Measurements from ENCODE around the gene OASL.

OASL gene

DNA sequence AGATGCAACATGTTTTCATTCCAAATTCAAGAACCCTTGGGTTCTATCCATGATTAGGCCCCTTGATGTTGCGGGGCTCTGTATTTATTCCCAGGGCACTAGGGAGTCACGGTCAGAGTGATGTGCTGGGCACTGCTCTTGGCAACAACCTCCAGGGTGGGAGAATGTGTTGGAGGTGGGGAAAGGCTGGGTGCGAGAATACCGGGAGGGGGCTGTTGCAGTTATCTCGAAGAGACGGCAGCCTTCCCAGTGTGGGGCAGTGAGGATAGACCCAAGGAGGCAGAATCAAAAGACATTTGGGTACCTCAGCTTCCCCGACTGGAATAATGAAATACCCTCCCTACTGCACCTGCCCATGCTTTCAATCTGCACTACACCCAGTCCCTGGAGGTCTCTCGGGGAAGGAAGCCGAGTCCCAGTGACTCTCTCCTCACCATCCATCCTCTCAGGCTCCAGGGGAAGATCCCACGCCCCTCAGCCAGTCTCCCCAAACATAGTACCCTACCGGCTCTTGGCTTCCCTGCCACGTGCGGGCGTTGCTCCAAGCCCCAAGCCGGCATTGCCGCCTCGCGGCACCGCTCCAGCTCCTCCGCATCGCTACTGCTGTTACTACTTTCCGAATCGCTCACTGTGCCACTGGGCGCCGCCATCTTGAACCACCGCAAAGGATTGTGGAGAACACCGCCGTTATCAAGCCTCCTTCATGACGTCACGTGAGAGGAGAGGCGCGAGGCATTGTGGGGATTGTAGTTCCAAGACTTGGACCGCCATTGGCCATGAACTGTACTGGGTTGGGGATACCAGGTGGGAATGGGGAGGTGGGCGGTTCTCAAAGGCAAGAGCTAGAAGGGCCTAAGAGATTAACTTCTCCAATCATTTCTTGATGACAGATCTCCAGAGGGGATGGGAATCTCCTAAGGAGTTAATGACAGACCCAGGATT is 22.9 kb downstream of the OASL start, which contains the start of gene C12orf43:
TSS of gene C12orf43 (minus strand) at position 663 of the 942 bp plus-strand sequence. CDS start at position 650, 13 bp downstream.
- peak; percentile 51 for DNase-seq (ENCODE audit: low read depth)

- DNase-seq (ENCODE audit: low read depth), result no peak
These were observed 25.3 kb downstream of the OASL start for GRCh38 chr12:121013715-121014114.

DNA sequence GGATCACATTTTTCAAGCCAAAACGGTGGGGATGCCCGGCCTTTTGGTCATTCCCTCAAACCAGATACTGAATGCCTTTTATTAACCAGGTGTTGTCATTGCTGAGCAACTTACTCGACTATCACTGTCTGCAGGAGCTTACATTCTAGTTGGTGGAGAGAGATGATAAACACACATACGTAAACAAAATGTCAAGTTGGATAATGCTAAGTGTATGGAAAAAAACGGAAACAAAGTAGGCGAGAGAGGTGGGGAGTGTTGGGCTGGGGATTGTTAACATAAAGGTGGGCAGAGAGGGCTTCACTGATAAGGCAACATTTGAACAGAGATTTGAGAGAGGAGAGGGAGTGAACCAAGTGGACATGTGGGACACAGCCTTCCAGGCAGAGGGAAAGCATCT is 27.2 kb downstream of the OASL start:
- DNase-seq (ENCODE audit: low read depth), result no peak

GRCh38 chr12:121010860-121011259 is 28.2 kb downstream of the OASL start:
- DNase-seq (ENCODE audit: low read depth), result no peak

DNA sequence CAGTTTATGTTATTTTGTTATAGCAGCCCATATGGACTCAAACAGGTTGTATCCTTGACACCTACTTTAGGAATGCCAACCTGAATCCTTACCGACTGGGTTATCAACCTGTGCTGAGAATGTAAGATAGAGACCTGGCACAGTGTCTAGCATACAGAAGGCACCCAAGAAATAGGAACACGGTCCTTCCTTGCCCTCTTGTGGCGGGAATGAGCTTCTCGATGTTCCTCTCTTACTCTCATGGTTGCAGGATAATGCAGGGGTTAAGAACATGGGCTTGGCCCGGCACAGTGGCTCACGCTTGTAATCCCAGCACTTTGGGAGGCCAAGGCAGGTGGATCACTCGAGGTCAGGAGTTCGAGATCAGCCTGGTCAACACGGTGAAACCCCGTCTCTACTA is 29.3 kb downstream of the OASL start:
- DNase-seq (ENCODE audit: low read depth), result no peak

DNA sequence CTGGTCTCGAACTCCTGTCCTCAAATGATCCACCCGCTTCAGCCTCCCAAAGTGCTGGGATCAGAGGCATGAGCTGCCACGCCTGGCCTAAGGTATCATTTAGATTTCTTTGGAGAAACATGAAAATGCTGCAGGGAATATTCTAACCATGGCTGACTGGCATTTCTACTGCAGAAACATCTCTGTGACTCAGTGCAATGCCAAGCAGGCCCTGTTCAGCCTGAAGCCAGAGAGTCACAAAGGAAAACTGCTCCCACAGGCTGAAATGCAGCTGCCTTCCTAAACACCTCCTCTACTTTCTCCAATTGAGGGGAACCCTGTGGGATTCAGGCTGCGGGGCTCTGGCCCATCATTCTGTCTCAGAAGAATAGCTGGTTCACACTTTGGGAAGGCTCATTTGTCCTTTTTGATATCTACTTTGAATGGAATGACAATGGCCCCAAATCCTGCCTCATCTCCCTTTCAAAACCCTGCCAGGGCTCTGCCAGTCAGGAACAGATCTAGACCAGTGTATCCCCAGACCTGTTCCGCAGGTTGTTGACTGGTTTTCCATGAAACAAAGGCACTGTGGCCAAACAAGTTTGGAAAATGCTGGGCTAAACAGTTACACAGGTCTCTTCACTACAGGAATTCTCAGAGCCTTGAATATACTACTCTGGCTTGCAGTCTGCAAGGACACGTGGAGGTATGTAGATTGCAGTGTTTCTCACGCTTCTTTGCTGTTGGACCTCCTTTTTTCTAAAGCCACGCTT is 30.5 kb downstream of the OASL start:
- no peak for DNase-seq (ENCODE audit: low read depth)

GRCh38 chr12:121005346-121005815 is 33.7 kb downstream of the OASL start:
- DNase-seq (ENCODE audit: low read depth), result no peak

- no peak for DNase-seq (ENCODE audit: low read depth)
These were observed 34.7 kb downstream of the OASL start for GRCh38 chr12:121004253-121004815.

DNA sequence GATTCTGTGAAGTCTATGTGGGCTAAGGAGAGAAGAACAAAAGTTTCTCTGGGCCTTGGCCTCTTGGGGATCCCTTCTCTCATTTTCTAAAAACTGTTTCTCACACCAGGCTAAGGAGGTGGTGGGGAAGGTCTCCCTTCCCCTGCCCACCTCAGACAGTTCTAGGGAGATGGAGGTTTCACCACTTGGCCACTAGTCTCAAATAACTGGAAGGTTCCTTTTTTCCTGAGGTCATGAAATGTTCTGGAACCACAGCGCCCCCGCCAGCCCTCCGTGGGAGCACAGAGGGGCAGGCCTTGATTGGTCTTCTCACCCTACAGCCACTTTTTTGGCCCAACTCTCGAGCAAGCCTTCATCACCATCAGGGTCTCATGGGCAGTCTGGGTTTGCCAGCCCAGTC is 35.4 kb downstream of the OASL start:
- DNase-seq (ENCODE audit: low read depth), result no peak

DNA sequence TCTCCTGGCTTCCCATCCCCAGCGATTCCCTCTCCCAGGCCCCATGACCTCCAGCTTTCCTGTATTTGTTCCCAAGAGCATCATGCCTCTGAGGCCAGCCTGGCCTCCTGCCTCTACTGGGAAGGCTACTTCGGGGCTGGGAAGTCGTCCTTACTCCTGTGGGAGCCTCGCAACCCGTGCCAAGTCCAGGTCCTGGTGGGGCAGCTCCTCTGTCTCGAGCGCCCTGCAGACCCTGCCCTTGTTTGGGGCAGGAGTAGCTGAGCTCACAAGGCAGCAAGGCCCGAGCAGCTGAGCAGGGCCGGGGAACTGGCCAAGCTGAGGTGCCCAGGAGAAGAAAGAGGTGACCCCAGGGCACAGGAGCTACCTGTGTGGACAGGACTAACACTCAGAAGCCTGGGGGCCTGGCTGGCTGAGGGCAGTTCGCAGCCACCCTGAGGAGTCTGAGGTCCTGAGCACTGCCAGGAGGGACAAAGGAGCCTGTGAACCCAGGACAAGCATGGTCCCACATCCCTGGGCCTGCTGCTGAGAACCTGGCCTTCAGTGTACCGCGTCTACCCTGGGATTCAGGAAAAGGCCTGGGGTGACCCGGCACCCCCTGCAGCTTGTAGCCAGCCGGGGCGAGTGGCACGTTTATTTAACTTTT is 37.1 kb downstream of the OASL start:
- DNase-seq (ENCODE audit: low read depth), result no peak

GRCh38 chr12:121001060-121001459 is 38.0 kb downstream of the OASL start:
- no peak for DNase-seq (ENCODE audit: low read depth)

DNA sequence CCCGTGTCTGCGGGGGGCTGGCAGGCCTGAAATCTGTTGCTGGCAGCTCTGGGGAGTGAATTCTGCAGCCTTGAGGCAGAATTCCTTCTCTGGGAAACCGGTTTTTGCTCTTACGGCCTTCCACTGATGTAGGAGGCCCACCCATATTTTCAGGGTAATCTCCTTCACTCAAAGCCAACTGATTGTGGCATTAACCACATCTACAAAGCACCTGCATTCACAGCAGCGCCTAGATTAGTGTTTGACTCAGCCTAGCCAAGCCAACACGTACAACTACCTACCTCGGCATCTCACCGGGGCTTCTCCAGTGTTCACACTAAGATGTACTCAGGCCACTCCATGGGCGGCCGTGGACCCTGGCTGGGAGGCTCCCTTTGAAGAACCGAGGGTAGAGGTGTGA is 38.5 kb downstream of the OASL start:
- DNase-seq (ENCODE audit: low read depth), result no peak

DNA sequence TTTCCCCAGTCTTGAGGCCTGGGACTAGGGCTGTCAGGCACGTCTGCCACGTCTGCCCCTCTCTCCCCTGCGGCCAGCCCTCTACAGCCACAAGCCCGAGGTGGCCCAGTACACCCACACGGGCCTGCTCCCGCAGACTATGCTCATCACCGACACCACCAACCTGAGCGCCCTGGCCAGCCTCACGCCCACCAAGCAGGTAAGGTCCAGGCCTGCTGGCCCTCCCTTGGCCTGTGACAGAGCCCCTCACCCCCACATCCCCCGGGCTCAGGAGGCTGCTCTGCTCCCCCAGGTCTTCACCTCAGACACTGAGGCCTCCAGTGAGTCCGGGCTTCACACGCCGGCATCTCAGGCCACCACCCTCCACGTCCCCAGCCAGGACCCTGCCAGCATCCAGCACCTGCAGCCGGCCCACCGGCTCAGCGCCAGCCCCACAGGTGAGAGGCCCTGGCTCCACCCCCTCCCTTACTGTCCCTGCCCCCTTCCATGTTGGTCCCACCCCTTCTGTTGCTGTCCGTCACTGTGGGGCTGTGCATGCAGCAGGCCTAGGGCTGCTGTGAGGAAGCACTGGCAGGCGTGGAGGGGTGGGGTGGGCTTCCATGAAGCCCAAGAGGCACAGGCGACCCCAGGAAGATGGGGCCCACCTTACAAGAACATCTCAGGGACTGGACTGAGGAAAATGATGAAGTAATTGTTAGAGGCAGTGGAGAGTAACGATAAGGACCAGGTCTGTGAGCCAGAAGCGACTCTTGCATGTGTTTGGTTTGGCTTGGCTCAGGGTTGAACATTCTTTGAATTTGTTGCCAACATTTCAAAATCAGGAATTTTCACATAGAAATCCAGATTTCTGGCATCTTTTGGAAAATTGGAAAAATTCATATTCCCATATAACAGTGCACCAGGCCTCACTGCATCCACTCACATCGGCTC is 39.6 kb downstream of the OASL start:
- no peak for DNase-seq (ENCODE audit: low read depth)

GRCh38 chr12:120998435-120998834 is 40.6 kb downstream of the OASL start:
- DNase-seq (ENCODE audit: low read depth), result no peak

DNA sequence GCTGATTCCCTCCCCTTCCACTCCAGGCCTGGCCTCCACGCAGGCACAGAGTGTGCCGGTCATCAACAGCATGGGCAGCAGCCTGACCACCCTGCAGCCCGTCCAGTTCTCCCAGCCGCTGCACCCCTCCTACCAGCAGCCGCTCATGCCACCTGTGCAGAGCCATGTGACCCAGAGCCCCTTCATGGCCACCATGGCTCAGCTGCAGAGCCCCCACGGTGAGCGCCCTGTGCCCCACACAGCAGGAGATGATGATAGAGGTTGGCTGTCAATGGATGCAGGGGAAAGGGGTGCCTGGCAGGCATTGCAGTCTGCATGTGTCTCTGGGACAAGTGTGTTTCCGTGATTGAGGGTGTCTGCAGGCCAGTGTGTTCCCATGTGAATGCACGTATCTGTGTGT is 41.6 kb downstream of the OASL start:
- no peak for DNase-seq (ENCODE audit: low read depth)

- DNase-seq (ENCODE audit: low read depth), result no peak
These were observed 42.8 kb downstream of the OASL start for GRCh38 chr12:120996133-120996746.

GRCh38 chr12:120994589-120995337 is 44.3 kb downstream of the OASL start:
- no peak for DNase-seq (ENCODE audit: low read depth)

DNA sequence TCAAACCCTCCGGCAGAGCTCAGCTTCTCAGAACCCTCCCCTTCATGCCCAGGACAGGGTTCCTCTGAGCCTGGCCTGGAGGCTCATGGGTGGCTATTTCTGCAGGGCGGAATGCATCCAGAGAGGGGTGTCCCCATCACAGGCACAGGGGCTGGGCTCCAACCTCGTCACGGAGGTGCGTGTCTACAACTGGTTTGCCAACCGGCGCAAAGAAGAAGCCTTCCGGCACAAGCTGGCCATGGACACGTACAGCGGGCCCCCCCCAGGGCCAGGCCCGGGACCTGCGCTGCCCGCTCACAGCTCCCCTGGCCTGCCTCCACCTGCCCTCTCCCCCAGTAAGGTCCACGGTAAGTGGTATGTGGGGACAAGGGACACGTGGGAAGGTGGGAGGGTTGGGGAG is 45.0 kb downstream of the OASL start:
- DNase-seq (ENCODE audit: low read depth), result no peak

GRCh38 chr12:120993496-120993895 is 45.5 kb downstream of the OASL start:
- no peak for DNase-seq (ENCODE audit: low read depth)

- DNase-seq (ENCODE audit: low read depth), result no peak
These were observed 46.1 kb downstream of the OASL start for GRCh38 chr12:120992989-120993388.
